GM21515 (cell line): ENCODE results near the gene BIN2.

Experiments
- ATAC-seq: cut with Tn5 transposase; IDR thresholded peaks from one replicate; pipeline ENCODE4 v1.9.1; 2021; ENCODE audit not compliant: unreplicated experiment

The BIN2 gene

DNA sequence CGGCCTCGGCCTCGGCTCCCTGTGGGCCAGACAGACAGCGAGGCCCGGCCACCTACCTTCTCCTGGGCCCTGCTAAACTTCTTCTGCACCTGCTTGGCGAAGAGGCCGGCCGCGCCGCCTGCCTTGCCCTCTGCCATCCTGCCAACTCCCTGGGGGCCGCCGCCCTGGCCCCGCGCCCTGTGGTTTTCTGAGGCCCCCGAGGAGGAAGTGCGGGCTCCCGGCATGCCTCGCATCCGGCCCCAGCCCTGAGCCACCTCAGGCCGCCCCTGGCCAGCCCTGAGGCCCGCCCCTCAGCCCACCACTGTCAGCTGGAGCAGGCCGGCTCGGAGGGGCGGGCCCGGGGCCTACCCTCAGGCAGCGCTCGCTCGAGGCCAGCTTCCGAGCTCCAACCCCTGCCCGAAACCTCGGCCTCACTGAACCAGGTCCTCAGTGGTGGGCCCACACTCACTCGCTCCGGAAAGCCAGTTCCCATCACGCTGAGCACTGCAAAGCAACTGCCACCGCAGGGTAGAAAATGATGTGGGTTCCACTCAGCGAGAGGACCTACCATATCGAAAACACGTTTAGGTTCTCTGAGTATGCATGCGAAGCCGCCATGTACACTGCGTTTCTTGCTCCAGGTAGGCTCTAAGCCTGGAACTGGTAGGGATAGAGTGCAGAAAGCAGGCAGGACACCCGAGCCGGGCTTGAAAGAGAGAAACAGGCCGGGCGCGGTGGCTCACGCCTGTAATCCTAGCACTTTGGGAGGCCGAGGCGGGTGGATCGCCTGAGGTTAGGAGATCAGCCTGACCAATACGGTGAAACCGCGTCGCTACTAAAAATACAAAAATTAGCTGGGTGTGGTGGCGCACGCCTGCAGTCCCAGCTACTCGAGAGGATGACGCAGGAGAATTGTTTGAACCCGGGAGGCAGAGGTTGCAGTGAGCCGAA, at the start of gene BIN2:
Gene BIN2, minus strand, starts transcription at position 209 of the 930 bp plus-strand sequence. Its CDS starts 72 bp downstream, at position 137.
- ATAC-seq: peak; percentile 60

DNA sequence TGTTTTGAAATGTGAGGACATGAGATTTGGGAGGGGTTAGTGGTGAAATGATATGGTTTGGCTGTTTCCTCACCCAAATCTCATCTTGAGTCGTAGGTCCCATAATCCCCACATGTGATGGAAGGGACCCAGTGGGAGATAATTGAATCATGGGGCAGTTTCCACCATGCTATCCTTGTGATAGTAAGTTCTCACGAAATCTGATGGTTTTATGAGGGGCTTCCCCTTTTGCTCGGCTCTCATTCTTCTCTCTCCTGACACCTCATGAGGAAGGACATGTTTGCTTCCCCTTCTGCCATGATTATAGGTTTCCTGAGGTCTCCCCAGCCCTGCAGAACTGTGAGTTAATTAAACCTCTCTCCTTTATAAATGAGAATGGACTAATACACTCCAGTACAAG, 49.2 kb upstream of the BIN2 start:
- no peak for ATAC-seq

DNA sequence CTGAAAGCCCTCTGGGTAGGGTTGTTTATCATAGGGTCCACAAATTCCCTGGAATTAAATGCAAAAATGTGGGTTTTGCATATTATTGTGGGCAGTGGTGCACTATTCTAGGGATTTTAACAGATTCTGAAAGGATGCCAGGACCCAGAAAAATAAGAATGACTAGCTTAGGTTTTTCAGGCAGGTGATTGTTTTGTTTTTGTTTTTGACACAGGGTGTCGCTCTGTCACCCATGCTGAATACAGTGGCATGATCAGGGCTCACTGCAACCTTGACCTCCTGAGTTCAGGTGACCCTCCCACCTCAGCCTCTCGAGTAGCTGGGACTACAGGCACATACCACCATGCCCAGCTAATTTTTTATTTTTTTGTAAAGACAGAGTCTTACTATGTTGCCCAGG, 48.0 kb upstream of the BIN2 start:
- ATAC-seq: no peak

DNA sequence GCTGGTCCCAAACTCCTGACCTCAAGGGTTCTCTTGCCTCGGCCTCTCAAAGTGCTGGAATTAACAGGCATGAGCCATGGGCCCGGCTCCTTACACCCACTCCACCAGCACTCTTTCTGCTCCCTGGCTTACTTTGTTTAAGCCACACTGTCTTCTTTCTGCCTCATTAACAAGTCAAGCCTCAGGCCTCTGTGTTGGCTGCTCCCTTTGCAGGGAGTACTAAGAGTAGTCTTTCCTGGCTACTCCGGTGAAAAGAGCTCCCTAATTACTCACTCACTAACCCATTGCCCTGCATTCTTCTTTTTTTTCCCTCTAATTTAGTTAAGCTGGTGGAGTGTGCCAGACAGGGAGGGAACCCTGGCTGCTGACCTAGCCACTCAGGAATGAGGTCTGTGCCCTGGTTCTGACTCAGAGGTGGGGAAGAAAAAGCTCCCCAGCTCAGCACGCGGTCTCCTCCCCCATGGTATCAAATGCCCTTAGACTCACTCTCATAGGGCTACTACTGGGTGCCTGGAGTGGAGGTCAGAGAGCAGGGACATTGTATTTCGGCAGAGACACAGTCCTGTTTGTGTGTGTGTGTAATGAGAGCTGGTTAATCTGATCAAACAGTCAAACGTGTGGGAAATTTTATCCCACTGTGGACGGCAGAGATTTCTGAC, 47.5 kb upstream of the BIN2 start:
- ATAC-seq: no peak

DNA sequence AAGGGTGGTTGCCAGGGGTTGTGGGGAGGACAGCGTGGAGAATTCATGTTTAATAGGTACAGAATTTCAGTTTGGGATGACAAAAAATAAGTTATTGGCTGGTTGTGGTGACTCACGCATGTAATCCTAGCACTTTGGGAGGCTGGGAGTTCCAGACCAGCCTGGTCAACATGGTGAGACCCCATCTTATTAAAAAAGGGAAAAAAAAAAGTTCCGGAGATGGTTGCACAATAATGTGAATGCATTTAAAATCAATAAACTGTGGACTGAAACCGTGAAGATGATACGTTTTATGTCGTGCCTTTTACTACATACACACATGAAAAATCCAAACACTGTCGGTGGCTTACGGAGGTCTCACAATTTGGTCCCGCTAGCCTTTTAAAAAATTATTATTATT, 46.7 kb upstream of the BIN2 start:
- no peak for ATAC-seq

DNA sequence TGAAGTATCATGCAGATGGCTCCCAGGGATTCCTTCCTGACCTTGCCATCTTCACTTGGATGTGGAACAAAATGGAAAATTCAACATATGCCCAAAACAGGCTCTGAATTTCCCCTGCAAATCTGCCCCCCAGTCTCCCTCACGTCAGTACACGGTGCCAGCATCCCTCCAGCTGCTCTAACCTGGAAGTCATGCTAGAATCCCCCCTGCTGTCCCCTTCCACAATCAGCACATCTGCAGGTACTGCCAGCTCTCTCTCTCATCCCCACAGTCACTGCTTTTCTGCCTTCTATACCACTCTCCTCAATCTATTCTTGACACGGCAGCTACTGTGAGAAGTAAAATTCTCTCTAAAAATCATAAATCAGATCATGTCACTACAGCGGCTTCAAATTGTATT, 45.6 kb upstream of the BIN2 start:
- no peak for ATAC-seq

DNA sequence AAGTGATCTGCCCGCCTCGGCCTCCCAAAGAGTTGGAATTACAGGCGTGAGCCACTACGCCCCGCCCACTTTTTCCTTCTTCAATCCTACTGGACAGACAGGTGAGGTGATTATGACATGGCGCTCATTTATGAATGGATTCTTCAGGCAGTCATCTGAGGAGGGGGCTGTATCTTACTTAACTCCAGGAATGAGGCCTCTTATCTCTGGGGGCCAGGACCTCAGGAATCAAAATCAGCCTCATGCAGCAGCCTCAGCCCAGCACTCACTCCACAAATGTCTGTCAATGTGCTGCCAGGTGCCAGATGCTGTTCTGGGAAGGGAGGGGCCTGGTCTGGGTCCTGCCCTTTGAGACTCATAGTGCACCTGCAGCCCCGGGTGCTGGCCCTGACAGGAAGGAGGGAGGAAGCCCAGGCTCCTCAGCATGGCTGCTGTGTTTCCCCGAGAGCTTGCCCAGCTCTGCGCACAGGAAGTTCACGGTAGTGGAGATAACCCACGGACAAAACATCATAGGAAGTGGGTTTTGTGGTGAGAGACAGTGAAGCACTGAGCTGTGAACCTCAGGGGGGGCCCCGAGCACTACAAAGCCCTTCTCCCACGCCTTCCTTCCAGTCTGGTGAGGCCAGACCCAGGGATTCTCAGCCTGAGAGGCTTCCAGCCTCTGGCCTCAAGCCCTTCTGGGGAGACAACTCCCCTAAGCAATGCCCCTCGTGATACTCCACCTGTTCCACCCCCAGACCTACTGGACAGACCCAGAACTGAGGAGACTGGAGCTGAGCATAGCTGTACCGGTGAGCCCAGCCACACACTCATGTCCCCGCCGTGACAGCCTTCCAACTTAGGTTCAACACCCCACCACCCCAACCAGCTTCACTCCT, 44.9 kb upstream of the BIN2 start:
- peak; percentile 96 for ATAC-seq

DNA sequence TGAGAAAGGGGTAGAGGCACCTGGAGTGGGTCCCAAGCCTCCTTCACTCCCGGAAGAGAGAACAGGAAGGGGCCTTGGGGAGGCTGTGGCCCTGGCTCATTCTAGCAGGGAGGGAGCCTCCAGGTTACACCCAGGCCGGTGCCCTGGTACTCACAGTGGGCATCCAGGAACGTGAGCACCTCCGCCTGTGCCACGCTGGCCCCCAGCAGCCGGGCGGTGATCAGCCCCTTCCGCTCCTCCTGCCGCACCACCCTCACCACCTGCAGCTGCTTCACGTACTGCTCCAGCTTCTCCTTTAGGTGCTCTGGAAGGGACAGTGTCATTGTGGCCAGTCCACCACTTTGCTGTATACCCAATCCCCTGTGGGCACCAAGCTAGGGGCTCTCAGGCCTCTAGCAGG, 41.3 kb upstream of the BIN2 start:
- no peak for ATAC-seq

DNA sequence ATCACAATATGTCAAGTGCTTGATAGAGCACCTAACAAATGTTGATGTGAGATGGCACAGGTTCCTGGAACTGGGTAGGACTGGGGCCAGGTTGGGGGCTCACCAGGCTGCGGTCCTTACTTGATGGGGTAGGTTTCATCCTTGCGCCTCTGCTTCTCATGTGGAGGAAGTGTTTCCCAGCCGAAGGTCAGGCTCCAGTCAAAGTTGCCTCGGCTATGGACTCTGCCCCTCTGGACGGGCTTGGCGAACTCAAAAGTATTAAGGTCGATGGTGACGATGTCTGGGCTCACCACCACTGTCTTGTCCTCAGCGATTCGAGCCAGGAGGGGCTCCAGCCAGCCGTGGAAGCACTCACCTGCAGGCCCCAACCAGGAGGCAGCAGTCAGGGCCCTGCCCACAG, 40.0 kb upstream of the BIN2 start:
- ATAC-seq: no peak

DNA sequence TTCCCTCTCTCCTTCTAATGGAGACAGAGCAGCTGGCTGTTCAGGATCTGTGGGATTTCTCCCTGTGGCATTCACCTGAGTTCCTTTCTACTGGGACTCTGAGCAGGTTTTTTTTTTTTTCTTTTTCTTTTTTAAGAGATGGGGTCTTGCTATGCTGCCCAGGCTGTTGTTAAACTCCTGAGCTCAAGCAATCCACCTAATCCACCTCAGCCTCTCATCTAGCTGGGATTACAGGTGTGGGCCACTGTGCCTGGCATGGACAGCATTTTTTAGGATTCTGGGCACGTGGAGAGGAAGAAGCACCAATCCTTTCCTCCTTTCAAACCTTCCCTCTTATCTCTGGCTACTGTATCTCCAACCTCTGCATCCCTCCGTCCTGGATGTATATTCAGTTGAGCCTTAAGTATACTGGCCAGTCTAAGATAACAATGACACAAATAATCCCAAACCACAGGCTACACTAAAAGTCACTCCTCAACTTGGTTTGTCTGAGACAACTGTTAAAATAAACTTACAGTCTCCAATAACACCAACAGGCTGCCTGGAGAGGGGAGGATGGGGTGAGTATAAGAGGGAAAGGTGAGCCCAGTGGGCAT, 38.9 kb upstream of the BIN2 start:
- no peak for ATAC-seq

DNA sequence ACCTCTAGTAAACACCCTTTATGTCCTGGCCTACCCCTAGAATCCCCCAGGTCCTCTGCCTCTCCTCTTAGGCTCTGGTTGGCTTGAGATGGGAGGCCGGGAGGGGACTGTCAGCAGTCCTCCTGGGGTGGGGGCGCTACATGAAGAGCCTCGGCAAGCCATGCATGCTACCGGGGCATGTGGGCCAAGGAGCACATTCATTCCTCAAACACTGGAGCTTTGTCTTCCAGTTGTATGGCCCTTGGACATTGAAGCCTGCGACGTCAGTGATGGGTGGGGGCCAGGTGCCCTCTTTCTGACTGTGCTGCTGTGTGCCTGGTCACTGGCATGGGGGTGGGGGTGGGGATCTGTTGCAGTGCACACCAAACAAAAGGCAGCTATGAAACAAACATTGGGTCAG, 38.3 kb upstream of the BIN2 start:
- ATAC-seq: no peak

DNA sequence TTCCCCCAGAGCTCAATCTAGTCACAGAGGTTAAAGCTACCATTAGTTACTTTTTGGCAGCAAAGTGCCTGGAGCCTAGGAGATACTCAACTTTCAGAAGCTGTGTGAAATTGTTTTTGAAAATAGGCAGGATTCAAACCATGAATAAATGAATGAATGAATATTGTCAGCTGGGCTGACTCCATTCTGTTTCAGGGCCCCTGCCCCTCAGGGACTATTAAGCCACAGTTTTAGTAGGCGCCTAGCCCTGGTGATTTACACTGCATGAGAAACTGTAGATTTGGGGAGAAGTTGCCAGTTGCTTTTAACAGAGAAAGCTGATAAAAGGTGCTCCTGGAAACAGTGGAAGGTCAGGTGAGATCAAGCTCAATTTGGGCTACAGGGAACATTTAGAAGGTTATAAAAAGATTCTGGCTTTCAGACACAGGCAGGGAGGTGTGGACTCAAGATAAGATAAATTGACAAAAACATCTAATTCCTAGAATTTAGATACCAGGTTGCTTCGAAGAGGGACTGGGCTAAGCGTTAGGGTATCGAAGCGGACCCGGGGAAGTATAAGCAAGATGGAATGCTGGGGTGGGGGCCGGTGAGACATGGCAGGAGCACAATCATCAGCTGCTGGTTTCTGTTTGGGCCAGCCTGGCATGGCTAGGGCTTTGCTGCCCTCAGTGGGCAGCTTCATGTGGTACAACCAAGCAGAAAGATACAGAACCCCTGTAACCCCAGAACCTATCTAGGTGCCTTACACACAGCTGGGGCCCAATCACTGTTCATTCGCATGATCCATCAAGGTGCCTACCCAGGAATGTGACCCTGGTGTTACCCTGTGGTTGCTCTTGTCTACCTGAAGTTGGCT, 37.4 kb upstream of the BIN2 start:
- ATAC-seq: no peak

DNA sequence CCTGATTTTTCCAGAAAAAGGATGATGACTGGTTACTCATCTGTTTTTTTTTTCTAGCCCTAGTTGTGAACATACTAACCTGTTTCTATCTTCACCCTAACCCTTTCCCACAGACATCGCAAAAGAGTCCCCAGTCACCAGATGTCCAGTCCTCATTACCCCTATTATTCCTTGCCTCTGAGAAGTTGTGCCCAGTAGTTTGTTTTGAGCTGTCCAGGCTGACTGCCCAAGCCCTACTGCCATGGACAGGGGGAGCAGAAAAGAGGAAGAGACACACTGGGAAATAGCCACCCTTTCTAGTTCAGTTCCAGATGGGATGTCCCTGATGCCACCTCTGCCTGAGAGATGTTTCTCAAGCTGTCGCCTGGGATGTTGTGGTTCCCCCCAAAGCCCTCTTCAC, 36.3 kb upstream of the BIN2 start:
- ATAC-seq: no peak

DNA sequence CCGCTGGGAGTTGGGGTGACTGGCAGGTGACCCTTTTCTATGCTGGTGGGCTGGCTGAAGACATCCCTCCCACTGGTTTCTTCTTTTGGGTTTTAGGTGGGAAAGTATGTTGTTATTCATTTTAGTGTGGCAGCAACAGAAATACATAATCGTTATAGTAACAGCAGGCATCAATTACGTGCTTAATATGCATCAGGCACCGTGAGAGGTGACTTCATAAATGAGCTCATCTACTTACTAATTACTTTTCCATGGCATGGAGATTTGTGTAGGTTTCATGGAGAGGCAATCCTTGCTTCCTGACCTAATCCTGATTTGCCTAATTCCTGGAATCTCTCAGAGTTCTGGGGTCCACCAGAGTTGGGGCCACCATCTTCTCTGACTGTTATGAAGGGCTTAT, 35.9 kb upstream of the BIN2 start:
- no peak for ATAC-seq

DNA sequence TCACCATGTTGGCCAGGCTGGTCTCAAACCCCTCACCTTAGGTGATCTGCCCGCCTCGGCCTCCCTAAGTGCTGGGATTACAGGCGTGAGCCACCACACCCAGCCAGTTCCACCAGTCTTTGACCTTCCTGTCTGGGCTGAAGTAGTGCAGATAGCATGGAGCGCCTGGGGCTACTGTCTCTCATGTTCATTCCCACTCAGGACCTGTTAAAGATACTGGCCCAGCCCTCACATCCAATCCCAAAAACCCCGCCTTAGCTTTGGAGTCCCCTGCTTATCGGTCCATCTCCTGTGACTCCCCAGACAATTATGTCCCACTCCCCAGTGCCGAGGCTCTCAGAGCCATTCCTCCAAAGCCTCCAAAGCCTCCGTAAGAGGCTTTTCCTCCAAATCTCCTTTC, 34.5 kb upstream of the BIN2 start:
- ATAC-seq: no peak

DNA sequence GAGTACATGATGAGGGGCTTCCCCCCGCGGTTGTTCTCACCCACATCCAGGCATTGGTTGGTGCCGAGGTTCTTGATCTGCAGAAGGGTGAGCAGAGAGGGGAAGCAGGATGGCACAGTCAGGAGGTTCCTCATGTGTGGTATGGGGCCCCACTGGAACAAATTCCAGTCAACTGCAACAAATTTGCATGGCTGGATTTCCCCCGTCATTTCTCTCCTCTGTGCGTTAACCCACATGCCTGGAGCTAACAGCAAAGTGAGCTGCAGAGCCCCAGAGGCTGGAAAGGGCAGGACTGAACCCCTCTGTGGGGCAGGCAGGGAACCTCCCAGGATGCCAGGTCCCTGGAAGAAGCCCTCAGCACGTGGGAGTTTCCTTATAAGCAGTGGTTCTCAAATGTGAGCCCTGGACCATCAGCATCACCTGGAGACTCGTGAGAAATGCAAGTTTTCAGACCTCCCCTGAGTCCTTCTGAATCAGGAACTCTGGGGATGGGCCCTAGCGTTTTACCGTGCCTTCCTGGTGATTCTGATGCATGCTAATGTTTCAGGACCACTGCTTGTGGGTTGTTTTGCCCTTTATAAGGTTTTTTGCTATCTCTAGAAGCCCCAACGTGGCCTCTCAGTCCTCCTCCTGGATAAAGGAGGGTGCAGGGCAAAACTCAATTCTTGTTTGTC, 33.5 kb upstream of the BIN2 start:
- no peak for ATAC-seq

DNA sequence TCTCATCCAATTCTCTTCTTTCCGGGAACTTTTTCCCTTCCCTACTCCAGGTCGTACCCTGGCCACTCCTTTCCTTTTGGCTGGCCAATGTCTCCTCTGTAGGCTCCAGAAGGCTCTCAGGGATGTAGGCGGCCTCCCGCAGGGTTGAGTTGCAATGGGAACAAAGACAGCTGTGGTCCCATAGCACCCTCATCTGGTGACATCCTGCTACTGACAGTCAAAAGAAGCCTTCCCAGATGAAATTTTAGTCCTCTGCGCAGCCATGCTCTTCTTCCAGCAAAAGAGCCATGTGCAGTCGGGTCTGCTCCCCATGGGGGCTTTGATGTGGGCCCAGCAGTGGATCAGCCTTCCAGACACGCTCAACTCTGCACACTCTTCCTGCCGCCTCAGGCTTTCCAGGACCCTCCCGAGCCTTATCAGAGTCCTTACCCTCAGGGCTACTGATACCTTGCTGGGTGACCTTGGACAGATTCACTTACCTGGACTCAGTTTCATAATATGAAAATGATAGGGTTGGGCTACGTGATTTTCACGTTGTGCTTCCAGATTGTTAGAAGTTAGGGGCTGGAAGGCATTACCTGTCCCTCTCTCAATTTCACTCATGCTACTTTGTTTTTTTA, 28.0 kb upstream of the BIN2 start:
- ATAC-seq: no peak

DNA sequence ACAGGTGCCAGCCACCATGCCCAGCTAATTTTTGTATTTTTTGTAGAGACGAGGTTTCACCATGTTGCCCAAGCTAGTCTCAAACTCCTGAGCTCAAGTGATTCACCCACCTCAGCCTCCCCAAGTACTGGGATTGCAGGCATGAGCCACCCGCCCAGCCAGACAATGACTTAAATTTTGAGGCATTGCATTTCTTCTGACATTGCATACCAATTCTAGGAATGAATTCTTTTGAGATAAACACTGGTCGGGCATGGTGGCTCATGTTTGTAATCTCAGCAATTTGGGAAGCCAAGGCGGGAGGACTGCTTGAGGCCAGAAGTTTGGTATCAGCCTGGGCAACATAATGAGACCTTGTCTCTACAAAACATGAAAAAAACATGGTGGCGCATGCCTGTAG, 25.1 kb upstream of the BIN2 start:
- ATAC-seq: no peak

DNA sequence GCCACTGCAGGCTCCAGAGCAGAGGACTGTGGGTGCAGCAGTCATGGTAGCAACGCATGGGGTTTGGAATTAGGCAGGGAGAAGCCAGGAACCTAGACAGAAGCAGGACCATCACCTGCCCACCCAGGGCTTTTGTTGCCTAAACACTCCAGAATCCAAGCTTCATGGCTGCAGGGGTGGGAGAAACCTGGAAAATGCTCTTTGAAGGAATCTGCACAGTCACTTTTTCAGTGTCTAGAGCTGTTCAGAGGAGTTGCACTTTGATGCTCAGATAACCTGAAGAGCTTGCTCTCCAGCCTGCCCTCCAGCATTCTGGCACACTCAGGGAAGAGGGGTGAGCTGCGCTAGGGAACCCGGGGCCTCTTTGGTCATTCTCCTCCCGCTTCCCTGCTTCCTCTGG, 24.1 kb upstream of the BIN2 start:
- ATAC-seq: no peak
